ENCODE results near the gene CDK13.

CDK13 gene

DNA sequence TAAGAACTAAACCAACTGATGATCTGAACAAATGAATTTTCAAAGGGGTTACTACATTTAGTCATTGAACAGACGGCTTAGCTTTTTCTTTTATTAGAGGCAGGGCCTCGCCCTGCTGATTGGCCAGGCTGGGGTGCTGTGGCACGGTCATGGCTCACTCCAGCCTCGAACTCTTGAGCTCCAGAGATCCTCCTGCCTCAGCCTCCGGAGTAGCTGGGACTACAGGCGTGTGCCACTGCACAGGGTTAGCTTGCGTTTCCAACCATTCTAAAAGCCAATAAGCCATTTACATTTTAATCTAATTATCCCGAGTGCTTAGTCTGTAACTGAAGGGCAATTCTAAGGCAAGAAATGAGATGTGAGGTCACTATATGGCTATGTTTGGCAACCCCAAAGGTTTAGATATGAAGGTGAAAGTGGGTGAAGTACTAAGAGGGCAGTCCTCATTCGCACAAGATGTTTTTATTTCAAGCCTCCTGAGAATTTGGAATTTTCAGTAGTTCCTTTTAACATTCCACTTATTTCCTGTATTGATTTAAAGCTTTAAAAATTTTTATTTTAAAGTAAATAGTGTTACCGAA, 1.6 kb upstream of the CDK13 start:
- Histone ChIP-seq H3K27ac (ENCODE audit: low read depth in 2 of 2, low read length in 2 of 2) (peak overlapping the region; percentile 100), H3K36me3 (ENCODE audit: control insufficient read depth in 2 of 2, insufficient read depth in 2 of 2, low read length in 2 of 2) (no peaks in the 10 kb centered on the region), H3K27me3 (ENCODE audit: control insufficient read depth in 2 of 2, insufficient read depth in 2 of 2, low read length in 2 of 2) (no peaks in the 10 kb centered on the region), H3K9ac (ENCODE audit: low read depth in 1 of 2, low read length in 2 of 2) (peak overlapping the region; percentile 95 to 98), H3K9me3 (ENCODE audit: control insufficient read depth in 2 of 2, low read length in 2 of 2) (no peaks in the 10 kb centered on the region), H3K4me1 (ENCODE audit: control insufficient read depth in 2 of 2, insufficient read depth in 2 of 2, low read length in 2 of 2) (peaks cover 10 to 12% of the 10 kb centered on the region in 2 donors), H3K4me3 (ENCODE audit: low read length in 2 of 2) (peak overlapping the region; percentile 97 to 98)

DNA sequence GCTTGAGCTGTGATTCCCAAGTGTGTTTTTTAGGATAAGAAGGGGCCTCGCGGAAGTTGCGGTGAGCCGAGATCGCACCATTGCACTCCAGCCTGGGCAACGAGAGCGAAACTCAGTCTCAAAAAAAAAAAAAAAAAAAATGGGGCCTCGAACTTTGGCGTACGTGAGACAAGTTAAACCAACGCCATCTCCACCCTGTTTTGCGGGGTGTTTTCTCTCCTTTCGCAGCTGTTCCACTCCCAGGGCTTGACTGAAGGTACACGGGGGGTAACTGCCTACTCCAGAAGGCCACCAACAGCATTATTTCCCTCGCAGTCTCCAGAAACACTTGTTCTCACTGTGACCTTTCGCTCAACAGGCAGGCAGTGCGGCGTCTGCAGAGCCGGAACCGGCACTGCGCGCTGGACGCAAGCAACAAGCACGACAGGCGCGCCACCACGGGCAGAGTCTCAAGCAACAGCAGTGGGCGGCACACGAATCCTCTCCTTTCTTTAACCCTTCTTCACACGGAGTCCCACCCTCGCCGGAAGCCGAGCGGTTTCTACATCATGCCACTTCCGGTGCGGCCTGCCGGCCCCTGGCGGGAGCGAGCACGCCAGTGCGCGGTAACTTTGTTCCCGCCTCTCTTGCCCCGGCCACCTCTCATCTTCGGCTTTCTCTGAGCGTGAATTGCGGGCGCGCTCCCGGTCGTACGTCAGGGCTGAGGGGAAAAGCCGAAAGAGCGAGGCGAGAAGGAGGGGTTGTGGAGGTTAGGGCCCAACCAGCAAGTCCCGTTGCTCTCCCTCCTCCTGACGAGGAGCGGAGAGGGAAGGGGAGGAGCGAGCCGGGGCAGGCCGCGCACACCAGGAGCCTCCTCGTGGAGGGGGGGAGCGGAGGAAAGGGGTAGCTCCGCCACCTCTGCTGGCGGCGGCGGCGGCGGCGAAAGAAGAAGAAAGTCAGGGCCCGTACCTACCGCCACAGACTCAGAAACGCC, 814 bp upstream of the CDK13 start:
- peak overlapping the region; percentile 100 for H3K27ac ChIP-seq (ENCODE audit: low read depth in 2 of 2, low read length in 2 of 2)
- H3K9ac ChIP-seq (ENCODE audit: low read depth in 1 of 2, low read length in 2 of 2): peak overlapping the region; percentile 95 to 98
- peak overlapping the region; percentile 97 to 98 for H3K4me3 ChIP-seq (ENCODE audit: low read length in 2 of 2)
- no peaks in the 10 kb centered on the region for H3K9me3 ChIP-seq (ENCODE audit: control insufficient read depth in 2 of 2, low read length in 2 of 2)
- H3K27me3 ChIP-seq (ENCODE audit: control insufficient read depth in 2 of 2, insufficient read depth in 2 of 2, low read length in 2 of 2): no peaks in the 10 kb centered on the region
- H3K4me1 ChIP-seq (ENCODE audit: control insufficient read depth in 2 of 2, insufficient read depth in 2 of 2, low read length in 2 of 2): peaks cover 17 to 20% of the 10 kb centered on the region in 2 donors
- no peaks in the 10 kb centered on the region for H3K36me3 ChIP-seq (ENCODE audit: control insufficient read depth in 2 of 2, insufficient read depth in 2 of 2, low read length in 2 of 2)

DNA sequence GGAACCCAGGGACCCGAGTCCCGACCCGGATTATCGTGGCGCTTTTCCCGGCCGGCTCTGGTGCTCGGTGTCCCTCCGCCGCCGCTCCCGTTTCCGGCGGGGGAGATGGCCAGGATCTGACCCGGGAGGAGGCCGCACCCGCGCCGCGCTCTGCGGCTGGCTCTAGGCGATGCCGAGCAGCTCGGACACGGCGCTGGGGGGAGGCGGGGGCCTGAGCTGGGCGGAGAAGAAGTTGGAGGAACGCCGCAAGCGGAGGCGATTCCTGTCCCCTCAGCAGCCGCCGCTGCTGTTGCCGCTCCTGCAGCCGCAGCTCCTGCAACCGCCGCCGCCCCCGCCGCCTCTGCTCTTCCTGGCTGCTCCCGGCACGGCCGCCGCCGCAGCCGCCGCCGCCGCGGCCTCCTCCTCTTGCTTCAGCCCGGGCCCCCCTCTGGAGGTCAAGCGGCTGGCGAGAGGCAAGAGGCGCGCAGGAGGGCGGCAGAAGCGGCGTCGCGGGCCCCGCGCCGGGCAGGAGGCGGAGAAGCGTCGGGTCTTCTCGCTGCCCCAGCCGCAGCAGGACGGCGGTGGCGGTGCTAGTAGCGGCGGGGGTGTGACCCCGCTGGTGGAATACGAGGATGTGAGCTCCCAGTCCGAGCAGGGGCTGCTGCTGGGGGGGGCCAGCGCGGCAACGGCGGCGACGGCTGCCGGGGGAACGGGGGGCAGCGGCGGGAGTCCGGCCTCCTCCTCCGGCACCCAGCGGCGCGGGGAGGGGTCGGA, 593 bp downstream of the CDK13 start:
- no peaks in the 10 kb centered on the region for H3K9me3 ChIP-seq (ENCODE audit: control insufficient read depth in 2 of 2, low read length in 2 of 2)
- H3K4me1 ChIP-seq (ENCODE audit: control insufficient read depth in 2 of 2, insufficient read depth in 2 of 2, low read length in 2 of 2): peaks cover 26% of the 10 kb centered on the region in 2 donors
- H3K27ac ChIP-seq (ENCODE audit: low read depth in 2 of 2, low read length in 2 of 2): peak overlapping the region; percentile 100
- peak overlapping the region; percentile 93 to 98 for H3K4me3 ChIP-seq (ENCODE audit: low read length in 2 of 2)
- no peaks in the 10 kb centered on the region for H3K27me3 ChIP-seq (ENCODE audit: control insufficient read depth in 2 of 2, insufficient read depth in 2 of 2, low read length in 2 of 2)
- peak overlapping the region; percentile 91 to 95 for H3K9ac ChIP-seq (ENCODE audit: low read depth in 1 of 2, low read length in 2 of 2)
- H3K36me3 ChIP-seq (ENCODE audit: control insufficient read depth in 2 of 2, insufficient read depth in 2 of 2, low read length in 2 of 2): peaks cover 0 to 4% of the 10 kb centered on the region in 2 donors

DNA sequence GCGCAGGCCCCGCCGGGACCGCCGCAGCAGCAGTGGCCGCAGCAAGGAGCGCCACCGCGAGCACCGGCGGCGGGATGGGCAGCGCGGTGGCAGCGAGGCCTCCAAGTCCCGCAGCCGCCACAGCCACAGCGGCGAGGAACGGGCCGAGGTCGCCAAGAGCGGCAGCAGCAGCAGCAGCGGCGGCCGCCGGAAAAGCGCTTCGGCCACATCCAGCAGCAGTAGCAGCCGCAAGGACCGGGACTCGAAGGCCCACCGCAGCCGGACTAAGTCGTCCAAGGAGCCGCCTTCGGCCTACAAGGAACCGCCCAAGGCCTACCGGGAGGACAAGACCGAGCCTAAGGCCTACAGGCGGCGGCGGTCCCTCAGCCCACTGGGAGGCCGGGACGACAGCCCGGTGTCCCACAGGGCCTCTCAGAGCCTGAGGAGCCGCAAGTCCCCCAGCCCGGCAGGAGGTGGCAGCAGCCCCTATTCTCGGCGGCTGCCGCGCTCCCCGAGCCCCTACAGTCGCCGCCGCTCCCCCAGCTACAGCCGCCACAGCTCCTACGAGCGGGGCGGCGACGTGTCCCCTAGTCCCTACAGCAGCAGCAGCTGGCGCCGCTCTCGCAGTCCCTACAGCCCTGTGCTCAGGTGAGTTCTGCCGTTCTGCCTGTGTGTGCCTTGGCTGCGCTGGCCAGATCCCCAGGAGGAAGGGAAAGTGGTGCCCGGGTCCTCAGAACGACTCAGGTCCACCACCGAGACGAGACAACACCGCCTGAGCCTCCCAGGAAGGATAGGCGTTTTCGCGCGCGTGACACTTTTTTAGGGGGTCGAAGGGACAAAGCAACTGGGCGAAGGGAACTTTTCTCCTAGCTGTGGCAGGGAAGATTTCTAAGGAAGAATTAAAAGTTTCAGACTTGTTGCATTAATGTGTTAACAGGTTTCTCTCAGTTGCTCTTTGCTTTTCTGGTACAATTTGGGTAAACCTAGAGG, 1.5 kb downstream of the CDK13 start:
- Histone ChIP-seq H3K4me3 (ENCODE audit: low read length in 2 of 2) (peak overlapping the region; percentile 93 to 98), H3K4me1 (ENCODE audit: control insufficient read depth in 2 of 2, insufficient read depth in 2 of 2, low read length in 2 of 2) (peaks cover 26 to 29% of the 10 kb centered on the region in 2 donors), H3K9me3 (ENCODE audit: control insufficient read depth in 2 of 2, low read length in 2 of 2) (no peaks in the 10 kb centered on the region), H3K27ac (ENCODE audit: low read depth in 2 of 2, low read length in 2 of 2) (peak overlapping the region; percentile 100), H3K9ac (ENCODE audit: low read depth in 1 of 2, low read length in 2 of 2) (peak overlapping the region; percentile 83 to 95), H3K36me3 (ENCODE audit: control insufficient read depth in 2 of 2, insufficient read depth in 2 of 2, low read length in 2 of 2) (peaks cover 0 to 4% of the 10 kb centered on the region in 2 donors), H3K27me3 (ENCODE audit: control insufficient read depth in 2 of 2, insufficient read depth in 2 of 2, low read length in 2 of 2) (no peaks in the 10 kb centered on the region)

DNA sequence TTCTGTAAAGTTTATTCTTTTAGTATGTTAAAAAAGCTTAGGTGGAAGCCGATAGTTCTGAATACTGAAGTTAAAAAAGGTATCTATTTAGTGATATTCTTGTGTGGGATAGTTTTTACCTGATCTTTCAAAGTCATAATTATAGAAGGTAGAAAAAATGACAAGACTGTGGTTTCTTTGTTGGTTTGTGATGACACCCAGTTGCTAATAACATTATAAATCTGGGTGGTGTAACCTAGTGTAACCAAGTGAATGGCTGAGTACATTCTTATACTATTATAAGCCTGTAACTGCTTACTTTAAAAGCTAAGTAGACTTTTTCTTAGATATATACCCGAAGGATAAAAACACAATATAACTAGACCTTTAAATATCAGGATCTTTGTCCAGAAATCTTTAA, 2.3 kb downstream of the CDK13 start:
- H3K4me3 ChIP-seq (ENCODE audit: low read length in 2 of 2): peak overlapping the region; percentile 93 to 98

DNA sequence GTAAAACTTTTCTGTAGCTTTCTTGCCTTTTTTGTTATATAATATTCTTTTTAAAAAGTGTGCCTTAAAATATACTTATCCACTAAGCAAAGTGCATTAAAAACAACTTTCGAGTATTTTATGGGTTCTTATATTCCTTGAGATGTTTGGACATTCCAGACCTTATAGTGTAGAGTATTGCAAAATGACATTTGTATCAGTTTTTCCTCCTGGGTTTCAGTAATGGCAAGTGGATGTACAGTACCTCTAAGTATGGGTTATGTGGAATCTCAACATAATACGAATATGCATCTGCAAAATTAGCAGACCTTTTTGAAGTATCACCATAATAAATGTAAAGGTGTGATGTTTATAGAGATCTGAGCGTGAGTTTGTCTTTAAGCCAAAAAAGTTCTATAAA, 2.7 kb downstream of the CDK13 start:
- H3K27me3 ChIP-seq (ENCODE audit: control insufficient read depth in 2 of 2, insufficient read depth in 2 of 2, low read length in 2 of 2): no peaks in the 10 kb centered on the region
- peaks cover 0 to 4% of the 10 kb centered on the region in 2 donors for H3K36me3 ChIP-seq (ENCODE audit: control insufficient read depth in 2 of 2, insufficient read depth in 2 of 2, low read length in 2 of 2)
- H3K9ac ChIP-seq (ENCODE audit: low read depth in 1 of 2, low read length in 2 of 2): peak overlapping the region; percentile 42 to 95
- no peaks in the 10 kb centered on the region for H3K9me3 ChIP-seq (ENCODE audit: control insufficient read depth in 2 of 2, low read length in 2 of 2)
- peak overlapping the region; percentile 93 to 98 for H3K4me3 ChIP-seq (ENCODE audit: low read length in 2 of 2)
- peaks cover 26 to 29% of the 10 kb centered on the region in 2 donors for H3K4me1 ChIP-seq (ENCODE audit: control insufficient read depth in 2 of 2, insufficient read depth in 2 of 2, low read length in 2 of 2)
- no peak overlapping the region for H3K27ac ChIP-seq (ENCODE audit: low read depth in 2 of 2, low read length in 2 of 2)

More for the DNA sequence above, 2.3 kb downstream of the CDK13 start:
- Histone ChIP-seq H3K9ac (ENCODE audit: low read depth in 1 of 2, low read length in 2 of 2) (peak overlapping the region; percentile 83 to 95), H3K27ac (ENCODE audit: low read depth in 2 of 2, low read length in 2 of 2) (peak overlapping the region; percentile 100), H3K4me1 (ENCODE audit: control insufficient read depth in 2 of 2, insufficient read depth in 2 of 2, low read length in 2 of 2) (peaks cover 26 to 29% of the 10 kb centered on the region in 2 donors), H3K36me3 (ENCODE audit: control insufficient read depth in 2 of 2, insufficient read depth in 2 of 2, low read length in 2 of 2) (peaks cover 0 to 4% of the 10 kb centered on the region in 2 donors), H3K9me3 (ENCODE audit: control insufficient read depth in 2 of 2, low read length in 2 of 2) (no peaks in the 10 kb centered on the region), H3K27me3 (ENCODE audit: control insufficient read depth in 2 of 2, insufficient read depth in 2 of 2, low read length in 2 of 2) (no peaks in the 10 kb centered on the region)

DNA sequence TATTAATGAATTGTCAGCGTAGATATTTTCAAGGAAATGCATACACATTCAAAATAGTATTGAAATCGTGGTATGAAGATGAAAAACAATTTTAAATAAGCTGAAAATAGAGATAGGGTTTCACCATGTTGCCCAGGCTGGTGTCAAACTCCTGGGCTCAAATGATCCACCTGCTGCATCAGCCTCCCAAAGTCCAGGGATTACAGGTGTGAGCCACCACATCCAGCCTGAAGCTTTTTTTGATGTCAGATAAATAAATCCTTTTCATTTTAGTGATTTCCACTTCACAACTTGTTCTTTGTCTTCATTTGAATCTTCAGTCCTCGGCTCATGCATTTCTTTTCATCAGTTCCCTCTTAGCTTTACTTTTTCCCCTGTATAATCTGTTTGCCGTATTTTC, 4.6 kb downstream of the CDK13 start:
- H3K9me3 ChIP-seq (ENCODE audit: control insufficient read depth in 2 of 2, low read length in 2 of 2): no peaks in the 10 kb centered on the region
- no peak overlapping the region for H3K27ac ChIP-seq (ENCODE audit: low read depth in 2 of 2, low read length in 2 of 2)
- no peak overlapping the region for H3K9ac ChIP-seq (ENCODE audit: low read depth in 1 of 2, low read length in 2 of 2)
- peaks cover 3 to 4% of the 10 kb centered on the region in 2 donors for H3K36me3 ChIP-seq (ENCODE audit: control insufficient read depth in 2 of 2, insufficient read depth in 2 of 2, low read length in 2 of 2)
- H3K4me1 ChIP-seq (ENCODE audit: control insufficient read depth in 2 of 2, insufficient read depth in 2 of 2, low read length in 2 of 2): peaks cover 23 to 25% of the 10 kb centered on the region in 2 donors
- H3K4me3 ChIP-seq (ENCODE audit: low read length in 2 of 2): peak overlapping the region; percentile 23 to 40
- no peaks in the 10 kb centered on the region for H3K27me3 ChIP-seq (ENCODE audit: control insufficient read depth in 2 of 2, insufficient read depth in 2 of 2, low read length in 2 of 2)

DNA sequence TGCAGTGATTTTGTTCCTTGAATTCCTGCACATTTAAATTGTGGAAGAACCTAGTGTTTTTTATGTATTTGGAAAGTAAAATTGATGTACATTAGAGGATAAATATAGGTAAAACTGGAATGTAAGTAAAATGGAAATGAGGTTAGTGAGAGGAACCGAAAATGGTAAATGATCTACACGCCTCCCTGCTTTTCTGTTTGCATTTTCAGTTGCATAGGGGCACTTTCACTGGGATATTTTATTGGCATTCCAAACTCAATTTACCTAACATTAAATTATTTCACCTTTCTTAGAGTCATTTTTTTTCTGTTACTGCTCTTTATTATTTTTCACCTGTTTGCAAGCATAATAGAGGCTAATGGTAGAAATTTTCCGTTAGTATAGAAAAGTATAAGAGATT, 8.0 kb downstream of the CDK13 start:
- H3K9me3 ChIP-seq (ENCODE audit: control insufficient read depth in 2 of 2, low read length in 2 of 2): no peaks in the 10 kb centered on the region
- H3K9ac ChIP-seq (ENCODE audit: low read depth in 1 of 2, low read length in 2 of 2): no peak overlapping the region
- no peaks in the 10 kb centered on the region for H3K27me3 ChIP-seq (ENCODE audit: control insufficient read depth in 2 of 2, insufficient read depth in 2 of 2, low read length in 2 of 2)
- H3K4me1 ChIP-seq (ENCODE audit: control insufficient read depth in 2 of 2, insufficient read depth in 2 of 2, low read length in 2 of 2): peaks cover 20 to 22% of the 10 kb centered on the region in 2 donors
- H3K36me3 ChIP-seq (ENCODE audit: control insufficient read depth in 2 of 2, insufficient read depth in 2 of 2, low read length in 2 of 2): peaks cover 3 to 4% of the 10 kb centered on the region in 2 donors
- no peak overlapping the region for H3K4me3 ChIP-seq (ENCODE audit: low read length in 2 of 2)
- H3K27ac ChIP-seq (ENCODE audit: low read depth in 2 of 2, low read length in 2 of 2): no peak overlapping the region

Data from mucosa of rectum (tissue), 2 donors.